ENCODE data around the gene SSB. TPM values are rescaled to one million over a fixed set of nuclear protein-coding genes. Genes with fewer than 3 reads are reported as not detected.

SSB gene
- total RNA-seq, 4 donors from 2014 or later, result 57.1 to 73.0 (median 63.6) TPM

DNA sequence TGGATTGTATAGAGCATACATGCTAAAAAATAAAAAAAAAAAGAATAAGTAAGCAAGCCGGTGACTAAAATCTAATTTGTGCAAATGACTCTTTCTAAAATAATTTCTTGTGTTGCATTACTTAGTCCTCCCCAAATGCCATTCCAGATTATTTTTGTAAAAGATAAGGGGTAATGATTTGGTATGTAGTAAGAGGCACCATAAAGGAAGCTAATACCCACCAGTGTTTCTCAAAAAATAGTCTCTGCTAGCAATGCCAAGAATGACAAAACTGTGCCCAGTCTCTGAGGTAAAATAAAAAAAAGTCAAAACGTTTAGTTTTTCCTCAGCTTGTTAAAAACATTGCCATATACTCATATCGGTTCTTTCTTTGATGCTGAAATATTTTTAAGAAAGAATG lies 23.4 kb downstream of the SSB start:
- Histone ChIP-seq H3K27ac (replicated peaks in 1 of 4) (no peak overlapping the region), H3K9me3 (no peaks in the 10 kb centered on the region), H3K27me3 (no peaks in the 10 kb centered on the region), H3K4me1 (peaks cover 24 to 42% (median 35%) of the 10 kb centered on the region in 4 donors), H3K36me3 (peaks cover 3 to 34% (median 17%) of the 10 kb centered on the region in 4 donors), H3K4me3 (no peak overlapping the region)
- TF ChIP-seq POLR2A (IDR thresholded peaks at IDR 0.05; ENCODE audit: low read depth) (no peak), POLR2AphosphoS5 (IDR thresholded peaks at IDR 0.05) (no peak), EP300 (IDR thresholded peaks at IDR 0.05) (no peak)
- TF ChIP-seq, protein P1, sequence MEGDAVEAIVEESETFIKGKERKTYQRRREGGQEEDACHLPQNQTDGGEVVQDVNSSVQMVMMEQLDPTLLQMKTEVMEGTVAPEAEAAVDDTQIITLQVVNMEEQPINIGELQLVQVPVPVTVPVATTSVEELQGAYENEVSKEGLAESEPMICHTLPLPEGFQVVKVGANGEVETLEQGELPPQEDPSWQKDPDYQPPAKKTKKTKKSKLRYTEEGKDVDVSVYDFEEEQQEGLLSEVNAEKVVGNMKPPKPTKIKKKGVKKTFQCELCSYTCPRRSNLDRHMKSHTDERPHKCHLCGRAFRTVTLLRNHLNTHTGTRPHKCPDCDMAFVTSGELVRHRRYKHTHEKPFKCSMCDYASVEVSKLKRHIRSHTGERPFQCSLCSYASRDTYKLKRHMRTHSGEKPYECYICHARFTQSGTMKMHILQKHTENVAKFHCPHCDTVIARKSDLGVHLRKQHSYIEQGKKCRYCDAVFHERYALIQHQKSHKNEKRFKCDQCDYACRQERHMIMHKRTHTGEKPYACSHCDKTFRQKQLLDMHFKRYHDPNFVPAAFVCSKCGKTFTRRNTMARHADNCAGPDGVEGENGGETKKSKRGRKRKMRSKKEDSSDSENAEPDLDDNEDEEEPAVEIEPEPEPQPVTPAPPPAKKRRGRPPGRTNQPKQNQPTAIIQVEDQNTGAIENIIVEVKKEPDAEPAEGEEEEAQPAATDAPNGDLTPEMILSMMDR (IDR thresholded peaks at IDR 0.05), result no peak
- WGBS, result 64% methylated on average over 3 of the region's 3 CpGs
- intact Hi-C loops (cut with DNase I), result loop anchor here (10.0 kb wide), 1 partner anchor 53 kb away; no protein-coding TSS in a partner anchor
- no peak for DNase-seq (ENCODE audit: extremely low spot score)

DNA sequence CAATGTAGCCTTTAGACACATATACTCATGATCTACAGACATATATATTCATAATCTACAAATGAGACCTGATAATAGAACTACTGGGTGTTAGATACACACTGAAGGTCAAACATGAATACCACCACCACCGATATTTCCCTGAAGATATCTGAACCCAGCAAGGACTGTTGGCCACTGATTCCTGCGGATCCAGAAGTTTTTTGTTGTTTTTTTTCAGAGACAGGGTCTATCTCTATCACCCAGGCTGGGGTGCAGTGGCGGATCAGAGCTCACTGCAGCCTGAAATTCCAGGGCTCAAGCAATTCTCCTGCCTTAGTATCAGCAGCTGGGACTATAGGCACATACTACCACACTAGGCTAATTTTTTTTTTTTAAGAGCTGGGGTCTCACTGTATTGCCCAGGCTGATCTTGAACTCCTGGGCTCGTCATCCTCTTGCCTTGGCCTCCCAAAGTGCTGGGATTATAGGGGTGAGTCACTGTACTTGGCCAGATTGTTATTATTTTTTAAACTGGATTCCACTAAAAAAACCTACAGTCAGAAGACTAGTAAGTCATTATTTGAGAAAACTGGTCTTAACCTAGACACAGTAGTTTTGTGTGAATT lies 24.2 kb downstream of the SSB start:
- intact Hi-C loops (cut with DNase I), result loop anchor here (10.0 kb wide), 1 partner anchor 52 kb away; no protein-coding TSS in a partner anchor

DNA sequence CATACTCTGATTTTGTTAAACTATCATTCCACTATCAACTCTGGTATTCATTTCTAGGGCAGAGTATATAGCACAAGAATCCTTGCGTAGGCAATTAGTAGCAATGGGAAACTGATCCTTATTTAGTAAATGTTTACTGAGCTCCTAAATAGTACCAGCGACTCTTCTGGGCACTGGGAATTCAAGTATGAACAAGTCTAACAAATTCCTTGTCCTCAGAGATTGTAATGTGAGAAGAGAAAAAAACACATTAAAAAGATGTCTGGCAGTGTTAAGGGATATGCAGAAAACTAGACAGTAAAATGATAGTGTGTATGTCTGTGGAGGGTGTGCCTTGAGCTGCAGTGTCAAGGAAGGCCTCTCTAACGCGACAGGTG lies 25.3 kb downstream of the SSB start:
- Histone ChIP-seq H3K27ac (replicated peaks in 1 of 4) (peak overlapping the region; percentile 79 to 89 (median 86)), H3K4me3 (peak overlapping the region; percentile 70 to 92 (median 76)), H3K9me3 (no peaks in the 10 kb centered on the region), H3K4me1 (peaks cover 28 to 52% (median 43%) of the 10 kb centered on the region in 4 donors), H3K36me3 (peaks cover 0 to 15% (median 3%) of the 10 kb centered on the region in 4 donors), H3K27me3 (no peaks in the 10 kb centered on the region)
- DNase-seq (ENCODE audit: extremely low spot score), result no peak
- intact Hi-C loops (cut with DNase I), result loop anchor here (2.0 to 10.0 kb wide), 2 partner anchors 51 to 105 kb away; no protein-coding TSS in a partner anchor
- TF ChIP-seq POLR2A (IDR thresholded peaks at IDR 0.05; ENCODE audit: low read depth), result no peak
- no peak for TF ChIP-seq POLR2AphosphoS5 (IDR thresholded peaks at IDR 0.05)
- no peak for TF ChIP-seq EP300 (IDR thresholded peaks at IDR 0.05)
- TF ChIP-seq, protein P1 (IDR thresholded peaks at IDR 0.05), result no peak
- 16% methylated on average over 4 of the region's 4 CpGs for WGBS

More for the DNA sequence above, 24.2 kb downstream of the SSB start:
- Histone ChIP-seq H3K27ac (replicated peaks in 1 of 4) (peak overlapping the region in 1 of 4 donors; percentile 84), H3K27me3 (no peaks in the 10 kb centered on the region), H3K4me3 (no peak overlapping the region), H3K36me3 (peaks cover 0 to 26% (median 11%) of the 10 kb centered on the region in 4 donors), H3K4me1 (peaks cover 24 to 44% (median 37%) of the 10 kb centered on the region in 4 donors), H3K9me3 (no peaks in the 10 kb centered on the region)
- DNase-seq (ENCODE audit: extremely low spot score), result no peak
- WGBS, result 93% methylated on average over 4 of the region's 4 CpGs
- TF ChIP-seq POLR2AphosphoS5 (IDR thresholded peaks at IDR 0.05) (no peak), POLR2A (IDR thresholded peaks at IDR 0.05; ENCODE audit: low read depth) (no peak), EP300 (IDR thresholded peaks at IDR 0.05) (no peak)
- TF ChIP-seq, protein P1 (IDR thresholded peaks at IDR 0.05), result no peak

DNA sequence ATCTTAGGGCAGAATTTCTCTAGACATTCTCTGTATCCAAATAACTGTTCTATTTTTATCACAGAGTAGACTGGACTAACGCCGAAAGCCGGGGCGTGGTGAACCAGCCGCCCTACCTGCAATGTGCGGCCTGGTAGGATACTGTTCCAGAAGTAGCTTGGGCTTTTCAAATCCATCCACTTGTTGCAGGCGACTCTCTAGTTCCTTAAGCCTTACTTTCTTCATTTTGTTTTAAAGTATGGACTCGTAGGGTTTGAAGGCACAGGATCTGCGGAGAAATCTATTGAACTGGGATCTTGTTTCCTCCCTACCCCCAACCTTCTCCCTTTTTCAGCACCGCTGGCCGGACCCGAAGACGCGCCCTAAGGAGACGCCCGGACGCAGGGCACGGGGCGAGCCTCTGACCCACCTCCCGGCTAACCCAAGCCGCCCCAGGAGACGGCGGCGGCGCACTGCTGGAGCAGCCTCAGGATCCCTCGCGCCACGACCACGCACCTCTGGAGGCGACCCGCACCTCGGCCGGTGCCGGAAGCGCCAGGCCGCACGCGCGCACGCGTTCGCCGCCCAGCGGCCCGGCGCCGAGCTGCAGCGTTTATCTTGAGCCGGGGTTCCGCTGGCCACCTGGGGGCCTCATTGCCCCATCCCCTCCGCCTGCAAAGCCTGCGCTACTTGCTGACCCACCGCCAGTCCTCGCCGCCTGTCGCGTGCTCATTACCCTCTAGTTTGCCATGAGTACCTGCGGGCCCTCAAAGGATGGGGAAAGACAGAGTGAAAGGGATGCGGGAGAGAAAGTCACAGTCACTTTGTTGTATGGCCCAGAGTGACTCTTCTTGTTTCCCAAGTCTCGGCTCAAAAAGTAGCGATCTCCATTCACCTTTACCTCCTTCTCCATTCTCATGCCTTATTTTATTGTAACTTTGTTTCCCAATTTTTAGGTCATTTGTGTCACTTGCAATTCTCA lies 26.0 kb downstream of the SSB start, which contains the start of gene METTL5:
METTL5 (minus strand) TSS at position 533 of the 961 bp plus-strand sequence; CDS start at position 225, 308 bp downstream.
- intact Hi-C loops (cut with DNase I), result loop anchor here (2.0 to 10.0 kb wide), 2 partner anchors 50 to 104 kb away; no protein-coding TSS in a partner anchor
- TF ChIP-seq POLR2A (IDR thresholded peaks at IDR 0.05; ENCODE audit: low read depth), result peak; percentile 77
- TF ChIP-seq EP300 (IDR thresholded peaks at IDR 0.05), result no peak
- TF ChIP-seq, protein P1 (IDR thresholded peaks at IDR 0.05), result peak in 2 of 3 experiments; percentile 97
- TF ChIP-seq POLR2AphosphoS5 (IDR thresholded peaks at IDR 0.05), result peak; percentile 53 to 84
- 4% methylated on average over 29 of the region's 61 CpGs for WGBS
- Histone ChIP-seq H3K36me3 (peaks cover 0 to 14% (median 2%) of the 10 kb centered on the region in 4 donors), H3K4me3 (peak within 1 kb of the TSS; percentile 70 to 92 (median 76)), H3K9me3 (no peaks in the 10 kb centered on the region), H3K27ac (replicated peaks in 1 of 4) (peak within 1 kb of the TSS; percentile 79 to 89 (median 86)), H3K4me1 (peaks cover 35 to 58% (median 50%) of the 10 kb centered on the region in 4 donors), H3K27me3 (no peaks in the 10 kb centered on the region)
- peak; percentile 93 for DNase-seq (ENCODE audit: extremely low spot score)
